HCT116 (cell line): Measurements from ENCODE around the gene SMC1B. TPM values are rescaled to one million over a fixed set of nuclear protein-coding genes. Genes with fewer than 3 reads are reported as not detected.

Experiments
- ATAC-seq: fragments of 200-7000 bp; cut with Tn5 transposase; 2 replicates; pipeline ENCODE4 v1.9.1; 2020; ENCODE audit warnings: mild to moderate bottlenecking, moderate library complexity
- BruUV-seq: library from RNA; stranded (reverse); fragments of 400-500 nt; replicated peaks from 2 replicates; lab custom pipeline; 2021; lab: Mats Ljungman, UMichigan
- CTCF ChIA-PET: fragments of 300-600 bp; sonication (Branson Sonifier 250); formaldehyde crosslinking; loops from one replicate; lab custom pipeline; 2021; ENCODE audit warnings: antibody characterized with exemption; lab: Charles Lee
- POLR2A ChIA-PET: fragments of 300-600, 350-600 bp; sonication (Branson Sonifier 250); formaldehyde crosslinking; loops from one replicate; lab custom pipeline; 2021; ENCODE audit warnings: antibody characterized with exemption; lab: Charles Lee
- RAD21 ChIA-PET, 2 experiments: fragments of 300-600 bp; sonication (Branson Sonifier 250); formaldehyde crosslinking; loops; one replicate each; lab custom pipeline; 2023; ENCODE audit warnings: low total read pairs in 2 of 2; ENCODE audit not compliant: uncharacterized antibody in 2 of 2, unreplicated experiment in 2 of 2, low non-redundant PET in 1 of 2; lab: Charles Lee
- DNase-seq: peaks from one replicate; pipeline ENCODE4 v3.0.0-alpha.2; 2010; ENCODE audit warnings: low read depth, low spot score
- H2AFZ ChIP-seq: fragments of 200-600 bp; shearing (Covaris generic), sonication (generic); 2 replicates; pipeline ENCODE4 v1.6.1; 2017; ENCODE audit warnings: low read depth, mixed run types, mixed read lengths, antibody characterized with exemption, low read length; ENCODE audit not compliant: poor library complexity, severe bottlenecking
- H3K27ac ChIP-seq: 2 replicates; pipeline ENCODE4 v1.5.1; 2012; ENCODE audit warnings: low read depth, low read length
- H3K27me3 ChIP-seq: fragments of 200-600 bp; sonication (generic); 2 replicates; pipeline ENCODE4 v1.6.1; 2016; ENCODE audit warnings: mixed run types, low read length, mixed read lengths; ENCODE audit not compliant: insufficient read depth
- H3K36me3 ChIP-seq, 2 experiments: fragments of 200-500 bp in 1 of 2; fragments of 200-600 bp in 1 of 2; sonication (Bioruptor generic) in 1 of 2; sonication (generic) in 1 of 2; 2 replicates each; pipeline versions ENCODE4 v1.5.1 to v1.6.1; 2014 to 2016; ENCODE audit warnings: low read length in 2 of 2, inconsistent platforms in 1 of 2, mixed read lengths in 1 of 2, mixed run types in 1 of 2; ENCODE audit not compliant: insufficient read depth in 2 of 2, control insufficient read depth in 1 of 2
- H3K4me1 ChIP-seq, 2 experiments: fragments of 200-600 bp in 1 of 2; sonication (generic) in 1 of 2; 2 replicates each; pipeline versions ENCODE4 v1.5.1 to v1.6.1; 2012 to 2017; ENCODE audit warnings: low read length in 2 of 2, inconsistent platforms in 1 of 2, mild to moderate bottlenecking in 1 of 2, mixed read lengths in 1 of 2, mixed run types in 1 of 2, moderate library complexity in 1 of 2; ENCODE audit not compliant: insufficient read depth in 2 of 2, control insufficient read depth in 1 of 2
- H3K4me2 ChIP-seq: fragments of 200-600 bp; sonication (generic); 2 replicates; pipeline ENCODE4 v1.6.1; 2017; ENCODE audit warnings: mixed run types, low read length, mixed read lengths
- H3K4me3 ChIP-seq, 2 experiments: fragments of 200-600 bp in 1 of 2; sonication (generic) in 1 of 2; replicated peaks in 1 of 2; 2 replicates each; pipeline ENCODE4 v1.5.1; 2011 to 2016; ENCODE audit warnings: low read length in 2 of 2, control low read depth in 1 of 2, low read depth in 1 of 2, mild to moderate bottlenecking in 1 of 2, mixed read lengths in 1 of 2, mixed run types in 1 of 2
- H3K79me2 ChIP-seq: fragments of 200-600 bp; sonication (generic); 2 replicates; pipeline ENCODE4 v1.6.1; 2017; ENCODE audit warnings: mild to moderate bottlenecking, mixed run types, low read length, moderate library complexity, mixed read lengths; ENCODE audit not compliant: insufficient read depth
- H3K9ac ChIP-seq: fragments of 200-600 bp; sonication (generic); 2 replicates; pipeline ENCODE4 v1.6.1; 2016; ENCODE audit warnings: low read length, mixed read lengths
- H3K9me2 ChIP-seq: fragments of 200-600 bp; sonication (generic), shearing (Covaris generic); 2 replicates; pipeline ENCODE4 v1.6.1; 2017; ENCODE audit warnings: mixed run types, mild to moderate bottlenecking, moderate library complexity; ENCODE audit not compliant: insufficient read depth
- H3K9me3 ChIP-seq, 2 experiments: fragments of 200-500 bp in 1 of 2; fragments of 200-600 bp in 1 of 2; sonication (Bioruptor generic) in 1 of 2; sonication (generic) in 1 of 2; 2 replicates each; pipeline ENCODE4 v1.6.1; 2014 to 2017; ENCODE audit warnings: low read length in 2 of 2, mixed read lengths in 2 of 2, inconsistent platforms in 1 of 2, low read depth in 1 of 2, mild to moderate bottlenecking in 1 of 2, mixed run types in 1 of 2, moderate library complexity in 1 of 2; ENCODE audit not compliant: control insufficient read depth in 1 of 2, insufficient read depth in 1 of 2
- H4K20me1 ChIP-seq: fragments of 200-600 bp; sonication (generic), shearing (Covaris generic); 2 replicates; pipeline ENCODE4 v1.6.1; 2017; ENCODE audit warnings: mixed run types, mild to moderate bottlenecking, moderate library complexity; ENCODE audit not compliant: insufficient read depth
- CBX3 ChIP-seq: IDR thresholded peaks from 2 replicates; pipeline ENCODE4 v1.6.1; 2012; ENCODE audit warnings: low read depth
- CEBPB ChIP-seq: IDR thresholded peaks from 2 replicates; pipeline ENCODE4 v1.6.1; 2012; ENCODE audit warnings: low read depth
- EGR1 ChIP-seq: IDR thresholded peaks from 2 replicates; pipeline ENCODE4 v1.6.1; 2012; ENCODE audit warnings: low read depth
- ELF1 ChIP-seq: IDR thresholded peaks from 2 replicates; pipeline ENCODE4 v1.6.1; 2012; ENCODE audit warnings: low read depth, borderline replicate concordance
- EZH2 ChIP-seq: fragments of 200-600 bp; sonication (generic); IDR thresholded peaks from 2 replicates; pipeline ENCODE4 v1.6.1; 2017; ENCODE audit warnings: antibody characterized with exemption, mixed run types
- EZH2phosphoT487 ChIP-seq: fragments of 200-600 bp; IDR thresholded peaks from 2 replicates; pipeline ENCODE4 v1.6.1; 2018; ENCODE audit warnings: antibody characterized with exemption, borderline replicate concordance
- FOSL1 ChIP-seq: IDR thresholded peaks from 2 replicates; pipeline ENCODE4 v1.6.1; 2012; ENCODE audit warnings: low read depth
- SRF ChIP-seq: IDR thresholded peaks from 2 replicates; pipeline ENCODE4 v1.6.1; 2012; ENCODE audit warnings: low read depth
- ZFX ChIP-seq: fragments of 450-650 bp; IDR thresholded peaks from 2 replicates; pipeline ENCODE4 v1.6.1; 2017
- intact Hi-C: fragments of 100-400 bp; cut with micrococcal nuclease; formaldehyde crosslinking; loops from 2 replicates; pipeline ENCODE4 v1.10.0; 2022
- total RNA-seq: library from RNA; stranded (reverse); gene quantifications from one replicate; pipeline ENCODE4 v1.2.1, GENCODE V29; 2021; ENCODE audit not compliant: unreplicated experiment
- TF ChIP-seq, protein P1 (sequence below): IDR thresholded peaks from 2 replicates; pipeline ENCODE4 v1.6.1; 2011; ENCODE audit warnings: mild to moderate bottlenecking, low read length, moderate library complexity; ENCODE audit not compliant: insufficient replicate concordance; ENCODE audit errors: extremely low read depth

Gene SMC1B
- total RNA-seq, 1 experiment from 2014 or later: not detected

DNA sequence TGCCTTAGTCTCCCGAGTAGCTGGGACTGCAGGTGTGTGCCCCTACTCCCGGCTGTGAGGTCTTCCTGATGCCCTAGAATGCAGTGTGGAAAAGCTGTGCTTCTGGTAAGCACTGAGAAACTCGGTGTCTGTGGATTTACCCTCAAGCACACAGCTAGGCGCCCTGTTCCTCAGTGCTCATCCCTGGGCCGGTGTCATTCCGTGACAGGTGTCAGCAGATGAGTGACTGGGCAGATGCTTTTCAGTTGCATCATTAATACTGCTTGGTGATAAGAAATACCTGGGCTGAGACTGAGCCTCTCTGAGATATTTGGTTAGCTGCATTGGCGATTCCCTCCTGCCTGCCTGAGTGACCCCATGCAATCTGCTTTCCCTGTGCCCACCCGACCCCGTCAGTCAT is 81.9 kb downstream of the SMC1B start:
- DNase-seq (no peak), ATAC-seq (no peak)
- Histone ChIP-seq H3K36me3 (peaks cover 14 to 30% of the 10 kb centered on the region in 2 experiments; a peak in 3 of 4 replicates), H3K9me3 (no peaks in the 10 kb centered on the region), H3K27me3 (no peaks in the 10 kb centered on the region), H2AFZ (no peak overlapping the region), H4K20me1 (no peaks in the 10 kb centered on the region), H3K4me1 (no peaks in the 10 kb centered on the region), H3K9ac (no peak overlapping the region), H3K27ac (no peak overlapping the region), H3K4me2 (no peak overlapping the region), H3K9me2 (no peaks in the 10 kb centered on the region), H3K79me2 (peaks cover 4% of the 10 kb centered on the region; the same call in 1 of the 2 replicates), H3K4me3 (no peak overlapping the region)
- ChIA-PET RAD21 (no interaction called here), POLR2A (no interaction called here), CTCF (no interaction called here)
- BruUV-seq: no TSS peak
- intact Hi-C loops: no loop called here
- TF ChIP-seq, protein P1, sequence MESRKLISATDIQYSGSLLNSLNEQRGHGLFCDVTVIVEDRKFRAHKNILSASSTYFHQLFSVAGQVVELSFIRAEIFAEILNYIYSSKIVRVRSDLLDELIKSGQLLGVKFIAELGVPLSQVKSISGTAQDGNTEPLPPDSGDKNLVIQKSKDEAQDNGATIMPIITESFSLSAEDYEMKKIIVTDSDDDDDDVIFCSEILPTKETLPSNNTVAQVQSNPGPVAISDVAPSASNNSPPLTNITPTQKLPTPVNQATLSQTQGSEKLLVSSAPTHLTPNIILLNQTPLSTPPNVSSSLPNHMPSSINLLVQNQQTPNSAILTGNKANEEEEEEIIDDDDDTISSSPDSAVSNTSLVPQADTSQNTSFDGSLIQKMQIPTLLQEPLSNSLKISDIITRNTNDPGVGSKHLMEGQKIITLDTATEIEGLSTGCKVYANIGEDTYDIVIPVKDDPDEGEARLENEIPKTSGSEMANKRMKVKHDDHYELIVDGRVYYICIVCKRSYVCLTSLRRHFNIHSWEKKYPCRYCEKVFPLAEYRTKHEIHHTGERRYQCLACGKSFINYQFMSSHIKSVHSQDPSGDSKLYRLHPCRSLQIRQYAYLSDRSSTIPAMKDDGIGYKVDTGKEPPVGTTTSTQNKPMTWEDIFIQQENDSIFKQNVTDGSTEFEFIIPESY: no peak
- TF ChIP-seq ZFX (no peak), SRF (no peak), FOSL1 (no peak)

DNA sequence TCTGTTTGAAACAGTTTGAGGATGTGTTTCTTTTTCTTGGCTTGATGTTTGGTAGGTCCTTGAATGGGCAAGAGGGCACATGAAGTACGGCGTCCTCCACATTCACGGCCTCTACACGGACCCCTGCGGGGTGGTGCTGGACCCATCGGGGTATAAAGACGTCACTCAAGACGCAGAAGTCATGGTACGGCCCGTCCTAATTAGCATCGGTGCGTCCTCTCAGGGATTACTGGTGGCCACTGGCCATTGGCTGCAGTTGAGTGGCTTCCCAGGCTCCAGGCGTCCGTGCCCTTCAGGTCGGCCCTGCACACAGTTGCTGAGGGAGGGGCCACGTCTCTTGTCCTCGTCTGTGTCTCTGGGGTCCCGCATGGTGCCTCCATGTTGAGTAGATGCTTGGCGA is 82.9 kb downstream of the SMC1B start:
- no peak overlapping the region for H3K4me3 ChIP-seq
- H3K9me2 ChIP-seq: no peaks in the 10 kb centered on the region
- no peak overlapping the region for H3K4me2 ChIP-seq
- no peak for TF ChIP-seq EGR1
- no peak for TF ChIP-seq CBX3
- no peak for TF ChIP-seq CEBPB
- TF ChIP-seq, protein P1: no peak
- no peak for TF ChIP-seq SRF
- TF ChIP-seq EZH2phosphoT487: no peak
- TF ChIP-seq EZH2: no peak
- no peak for TF ChIP-seq ELF1
- H2AFZ ChIP-seq: no peak overlapping the region
- H3K36me3 ChIP-seq: peaks cover 14 to 29% of the 10 kb centered on the region in 2 experiments; a peak in 3 of 4 replicates
- H3K9me3 ChIP-seq: no peaks in the 10 kb centered on the region
- ATAC-seq: no peak
- ChIA-PET POLR2A (no interaction called here), RAD21 (no interaction called here), CTCF (no interaction called here)
- peaks cover 7% of the 10 kb centered on the region; the same call in 1 of the 2 replicates for H3K79me2 ChIP-seq
- H3K9ac ChIP-seq: no peak overlapping the region
- H4K20me1 ChIP-seq: no peaks in the 10 kb centered on the region
- H3K4me1 ChIP-seq: no peaks in the 10 kb centered on the region
- BruUV-seq: no TSS peak
- no peaks in the 10 kb centered on the region for H3K27me3 ChIP-seq
- no peak for DNase-seq
- no peak overlapping the region for H3K27ac ChIP-seq
- intact Hi-C loops: no loop called here
